GM18861 (cell line): Measurements from ENCODE around the gene AFF4.

Source experiments
- ATAC-seq: cut with Tn5 transposase; IDR thresholded peaks from one replicate; pipeline ENCODE4 v1.9.1; 2021; ENCODE audit not compliant: unreplicated experiment

Gene AFF4

GRCh38 chr5:132827943-132828673 lies 135.3 kb downstream of the AFF4 start:
- ATAC-seq = no peak

- ATAC-seq = no peak
These were observed 136.9 kb downstream of the AFF4 start for GRCh38 chr5:132826424-132827082.

- ATAC-seq = no peak
These were observed 137.5 kb downstream of the AFF4 start for GRCh38 chr5:132825834-132826391.
